Hematopoietic multipotent progenitor cell treated with erythropoietin and hydrocortisone succinate and interleukin-3 and kit ligand, for 8 days (in vitro differentiated cells): ENCODE data around the gene TAF1C.
A peak's percentile ranks its signal among the peaks of the same experiment; 100 is the strongest.
"Not testable (repeated sequence)": the region's sequence is repeated elsewhere in the genome, so short reads cannot be mapped to it uniquely, and the experiment has no call there.

Source experiments
- DNase-seq: peaks from one replicate; pipeline ENCODE4 v3.0.0-alpha.2; 2015

The TAF1C gene, protein sequence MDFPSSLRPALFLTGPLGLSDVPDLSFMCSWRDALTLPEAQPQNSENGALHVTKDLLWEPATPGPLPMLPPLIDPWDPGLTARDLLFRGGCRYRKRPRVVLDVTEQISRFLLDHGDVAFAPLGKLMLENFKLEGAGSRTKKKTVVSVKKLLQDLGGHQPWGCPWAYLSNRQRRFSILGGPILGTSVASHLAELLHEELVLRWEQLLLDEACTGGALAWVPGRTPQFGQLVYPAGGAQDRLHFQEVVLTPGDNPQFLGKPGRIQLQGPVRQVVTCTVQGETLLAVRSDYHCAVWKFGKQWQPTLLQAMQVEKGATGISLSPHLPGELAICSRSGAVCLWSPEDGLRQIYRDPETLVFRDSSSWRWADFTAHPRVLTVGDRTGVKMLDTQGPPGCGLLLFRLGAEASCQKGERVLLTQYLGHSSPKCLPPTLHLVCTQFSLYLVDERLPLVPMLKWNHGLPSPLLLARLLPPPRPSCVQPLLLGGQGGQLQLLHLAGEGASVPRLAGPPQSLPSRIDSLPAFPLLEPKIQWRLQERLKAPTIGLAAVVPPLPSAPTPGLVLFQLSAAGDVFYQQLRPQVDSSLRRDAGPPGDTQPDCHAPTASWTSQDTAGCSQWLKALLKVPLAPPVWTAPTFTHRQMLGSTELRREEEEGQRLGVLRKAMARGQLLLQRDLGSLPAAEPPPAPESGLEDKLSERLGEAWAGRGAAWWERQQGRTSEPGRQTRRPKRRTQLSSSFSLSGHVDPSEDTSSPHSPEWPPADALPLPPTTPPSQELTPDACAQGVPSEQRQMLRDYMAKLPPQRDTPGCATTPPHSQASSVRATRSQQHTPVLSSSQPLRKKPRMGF

DNA sequence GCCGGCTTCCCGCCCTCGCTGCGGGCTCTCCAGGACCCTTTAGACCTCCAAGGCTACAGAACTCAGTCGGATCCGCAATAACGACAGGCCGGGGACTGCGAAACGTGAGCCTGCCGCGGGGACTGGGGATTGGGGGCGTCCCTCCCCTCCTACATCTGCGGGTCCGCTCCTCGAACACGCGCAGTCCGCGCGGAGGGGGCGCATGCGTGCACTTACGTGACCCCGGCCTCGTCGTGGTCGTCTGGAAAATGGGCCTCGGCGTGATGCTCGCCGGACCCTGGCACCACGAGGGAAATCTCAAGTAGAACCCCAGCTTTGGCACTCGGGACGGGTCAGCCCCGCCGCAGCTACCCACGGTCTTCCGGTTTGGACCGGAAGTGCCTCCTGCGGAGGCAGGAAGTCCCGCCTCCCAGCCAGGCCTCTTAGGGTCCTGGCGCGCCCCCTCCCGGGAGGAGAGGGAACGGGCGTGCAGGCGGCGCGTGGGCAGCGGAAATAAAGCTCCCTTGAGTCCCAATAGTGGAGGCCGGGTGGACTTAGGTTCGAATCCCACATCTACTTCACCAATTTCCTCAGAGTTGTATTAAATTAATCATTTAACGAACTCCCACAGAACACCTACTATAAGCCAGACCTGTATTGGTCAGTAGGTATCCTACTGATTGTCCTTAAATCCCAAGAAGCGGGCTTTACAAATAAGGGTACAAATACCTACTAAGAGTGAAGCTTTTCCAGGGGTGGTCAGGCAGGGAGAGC is at the start of gene TAF1C:
Gene TAF1C, minus strand, starts transcription at position 373 of the 753 bp plus-strand sequence. CDS start 2,069 bp downstream, outside the sequence.
- DNase-seq = peak; percentile 94

- DNase-seq = no peak
These were observed 47.7 kb upstream of the TAF1C start for GRCh38 chr16:84234321-84235241.

DNA sequence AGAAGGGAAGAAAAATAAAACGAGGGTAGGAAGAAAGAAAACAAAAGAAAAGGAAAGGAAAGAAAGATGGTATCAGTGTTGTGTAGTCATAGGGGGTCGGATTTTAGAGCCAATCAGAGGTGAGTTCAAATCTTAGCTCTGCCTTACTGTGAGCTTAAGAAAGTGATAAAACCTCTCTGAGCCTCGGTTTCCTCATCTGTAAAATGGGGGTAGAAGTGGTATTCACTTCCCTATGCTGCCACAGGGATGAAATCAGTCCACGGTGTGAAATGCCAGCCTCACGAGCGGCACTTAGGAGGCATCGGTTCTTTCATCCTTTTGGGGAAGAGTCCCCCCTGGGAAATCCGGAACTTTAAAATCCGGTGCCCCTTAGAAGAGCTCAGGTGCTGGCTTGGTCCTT is 46.9 kb upstream of the TAF1C start:
- DNase-seq = no peak

DNA sequence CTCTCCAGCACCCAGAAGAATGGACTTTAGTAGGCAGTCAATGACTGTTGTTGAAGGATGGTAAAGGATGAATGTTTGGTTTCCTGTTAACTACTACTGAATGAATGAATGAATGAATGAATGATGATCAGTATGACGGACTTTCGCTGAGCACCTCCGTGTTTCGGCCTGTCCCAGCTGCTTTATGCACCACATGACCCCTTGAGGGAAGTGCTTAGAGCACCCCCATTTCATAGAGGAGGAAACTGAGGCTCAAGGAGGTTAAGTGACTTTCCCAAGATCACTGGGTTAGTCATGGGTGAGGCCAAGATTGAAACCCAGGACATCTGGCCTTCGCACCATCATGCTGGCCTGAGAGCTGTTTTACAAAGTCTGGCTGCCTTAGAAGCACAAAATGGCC is 46.1 kb upstream of the TAF1C start:
- DNase-seq = no peak

GRCh38 chr16:84232060-84232459 is 45.2 kb upstream of the TAF1C start:
- no peak for DNase-seq

DNA sequence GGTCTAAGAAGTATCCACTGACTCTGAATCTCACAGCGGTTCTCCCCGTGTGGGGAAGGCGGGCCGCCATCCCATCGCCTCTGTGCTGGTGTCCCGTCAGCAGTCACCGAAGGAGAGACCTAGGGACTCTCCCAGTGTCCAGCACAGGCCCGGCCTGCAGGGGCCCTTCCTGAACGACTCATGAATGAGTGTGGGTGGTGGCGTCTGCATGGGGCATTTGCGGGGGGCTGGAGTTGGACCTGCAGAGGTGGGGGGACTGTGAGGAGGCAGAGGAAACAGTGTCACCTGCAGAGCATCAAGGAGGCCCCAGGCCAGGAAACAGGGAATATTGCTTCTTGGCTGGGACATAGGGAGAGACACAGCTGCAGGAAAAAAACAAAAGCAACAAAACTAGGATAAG is 42.6 kb upstream of the TAF1C start:
- DNase-seq = no peak

DNA sequence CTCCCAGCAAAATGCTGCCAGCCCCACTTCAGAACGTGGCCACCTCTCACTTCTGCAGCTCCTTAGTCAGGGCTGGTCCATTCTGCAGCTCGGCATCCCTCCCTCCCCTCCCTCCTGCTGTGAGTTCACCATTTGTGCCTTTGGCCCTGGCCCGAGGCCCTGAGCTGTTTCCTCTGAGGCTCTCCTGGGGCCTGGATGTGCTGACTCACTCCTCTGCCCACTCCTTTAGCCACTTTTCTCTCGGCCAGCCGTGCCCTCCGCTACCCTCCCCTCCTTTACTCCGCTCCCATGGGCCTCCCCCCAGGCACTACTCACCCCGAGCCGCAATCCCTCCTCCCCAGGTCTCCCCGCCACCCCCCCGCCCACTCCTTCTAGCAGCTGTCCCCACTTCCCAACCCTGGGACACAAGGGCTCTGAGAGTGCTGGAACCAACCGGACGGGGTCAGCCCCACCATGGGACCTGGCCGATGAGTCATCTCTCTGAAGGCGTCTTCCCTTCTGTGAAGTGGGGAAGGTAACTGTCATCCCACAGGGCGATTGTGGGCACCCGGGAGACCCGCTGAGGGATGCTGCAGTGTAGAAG is 41.5 kb upstream of the TAF1C start:
- DNase-seq = no peak

- no peak for DNase-seq
These were observed 40.7 kb upstream of the TAF1C start for GRCh38 chr16:84227548-84227947.

- no peak for DNase-seq
These were observed 39.2 kb upstream of the TAF1C start for GRCh38 chr16:84226026-84226425.

DNA sequence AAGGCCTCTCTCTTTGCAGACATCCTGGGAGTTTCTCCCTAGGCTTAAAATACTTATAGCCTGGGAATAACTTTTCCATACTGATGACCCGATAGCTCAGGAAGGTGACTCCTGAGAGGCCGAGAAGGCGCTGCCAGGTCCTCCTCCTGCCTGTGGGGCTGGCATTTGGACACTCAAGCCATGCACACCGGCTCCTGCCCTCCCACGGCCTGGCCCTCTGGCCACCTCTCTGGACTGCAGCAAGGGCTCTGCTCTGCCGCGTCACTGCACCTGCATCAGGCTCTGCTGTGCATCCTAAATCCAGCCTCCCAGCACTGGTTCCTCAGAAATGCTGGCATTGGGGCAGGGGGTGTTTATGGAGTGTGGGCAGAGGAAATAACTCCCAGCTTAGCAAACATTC is 38.7 kb upstream of the TAF1C start:
- no peak for DNase-seq

- no peak for DNase-seq
These were observed 38.3 kb upstream of the TAF1C start for GRCh38 chr16:84225126-84225525.

DNA sequence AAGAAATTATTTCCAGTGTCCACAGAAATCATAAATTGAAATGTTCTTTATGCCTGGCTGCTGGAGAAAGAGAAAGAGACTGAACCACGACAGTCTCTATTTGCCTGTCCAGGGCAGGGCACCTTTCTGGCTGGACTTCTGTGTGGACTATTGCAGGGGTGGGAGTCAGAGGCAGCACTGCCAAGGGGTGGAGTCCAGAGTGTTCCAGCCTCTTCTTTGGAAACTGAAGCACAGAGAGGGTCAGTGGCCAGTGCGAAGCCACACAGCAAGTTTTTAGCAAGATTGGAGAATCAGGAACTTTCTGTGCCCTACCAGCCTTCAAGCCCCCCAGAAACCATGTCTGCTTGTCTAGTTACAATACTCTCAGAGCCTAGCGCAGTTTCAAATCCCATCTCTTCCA is 37.7 kb upstream of the TAF1C start:
- no peak for DNase-seq

GRCh38 chr16:84223456-84223855 is 36.6 kb upstream of the TAF1C start:
- DNase-seq = no peak

DNA sequence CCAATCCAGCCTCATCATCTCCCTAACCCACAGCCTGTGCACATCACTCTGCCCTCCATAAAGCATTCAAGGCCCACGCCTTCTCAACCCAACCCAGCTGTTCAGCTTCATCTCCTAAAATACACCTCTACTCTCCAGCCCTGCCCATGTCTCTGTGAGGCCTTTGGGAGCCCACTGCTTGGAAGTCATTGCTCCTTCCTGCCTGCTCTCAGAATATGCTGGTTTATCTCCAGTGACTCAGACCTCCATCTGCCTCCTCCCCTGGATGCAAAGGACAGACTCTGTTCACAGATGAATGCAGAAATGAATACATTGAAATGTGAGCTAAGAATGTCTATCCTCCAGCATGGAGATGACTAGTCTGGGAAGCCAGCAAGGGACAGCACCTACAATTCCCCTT is 34.0 kb upstream of the TAF1C start:
- DNase-seq = no peak

DNA sequence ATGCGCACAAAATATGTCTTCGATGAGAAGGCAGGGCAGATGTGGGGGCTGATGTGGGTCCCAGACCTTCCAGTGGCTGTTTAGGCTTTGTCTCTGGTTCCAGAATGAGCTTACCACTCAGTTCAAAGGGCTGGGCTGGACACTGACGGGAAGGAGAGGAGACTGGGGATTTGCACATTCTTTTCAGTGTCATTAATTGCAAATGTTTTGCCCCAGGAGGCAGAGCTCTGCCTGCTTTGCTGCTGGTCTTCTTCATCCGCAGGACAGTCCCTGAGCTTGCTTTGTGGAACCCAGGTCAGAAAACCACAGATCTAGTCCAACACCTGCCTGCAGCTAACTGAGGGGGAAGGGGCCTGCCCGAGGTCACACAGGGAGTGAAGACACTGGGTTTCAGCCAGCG is 32.1 kb upstream of the TAF1C start:
- no peak for DNase-seq

- DNase-seq = no peak
These were observed 31.4 kb upstream of the TAF1C start for GRCh38 chr16:84218176-84218823.

DNA sequence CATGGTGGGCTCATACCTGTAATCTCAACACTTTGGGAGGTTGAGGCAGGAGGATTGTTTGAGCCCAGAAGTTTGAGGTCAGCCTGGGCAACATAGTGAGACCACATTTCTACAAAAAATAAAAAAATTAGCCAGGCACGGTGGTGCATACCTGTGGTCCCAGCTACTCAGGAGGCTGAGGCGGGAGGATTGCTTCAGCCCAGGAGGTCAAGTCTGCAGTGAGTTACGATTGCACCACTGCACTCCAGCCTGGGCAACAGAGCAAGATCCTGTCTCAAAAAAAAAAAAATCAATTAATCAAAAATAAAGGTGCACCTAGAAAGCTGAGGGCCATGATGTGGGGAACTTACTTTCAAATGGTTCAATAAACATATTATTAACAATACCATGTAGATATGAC is 29.3 kb upstream of the TAF1C start:
- not testable (repeated sequence) for DNase-seq

- no peak for DNase-seq
These were observed 28.7 kb upstream of the TAF1C start for GRCh38 chr16:84215531-84215930.

DNA sequence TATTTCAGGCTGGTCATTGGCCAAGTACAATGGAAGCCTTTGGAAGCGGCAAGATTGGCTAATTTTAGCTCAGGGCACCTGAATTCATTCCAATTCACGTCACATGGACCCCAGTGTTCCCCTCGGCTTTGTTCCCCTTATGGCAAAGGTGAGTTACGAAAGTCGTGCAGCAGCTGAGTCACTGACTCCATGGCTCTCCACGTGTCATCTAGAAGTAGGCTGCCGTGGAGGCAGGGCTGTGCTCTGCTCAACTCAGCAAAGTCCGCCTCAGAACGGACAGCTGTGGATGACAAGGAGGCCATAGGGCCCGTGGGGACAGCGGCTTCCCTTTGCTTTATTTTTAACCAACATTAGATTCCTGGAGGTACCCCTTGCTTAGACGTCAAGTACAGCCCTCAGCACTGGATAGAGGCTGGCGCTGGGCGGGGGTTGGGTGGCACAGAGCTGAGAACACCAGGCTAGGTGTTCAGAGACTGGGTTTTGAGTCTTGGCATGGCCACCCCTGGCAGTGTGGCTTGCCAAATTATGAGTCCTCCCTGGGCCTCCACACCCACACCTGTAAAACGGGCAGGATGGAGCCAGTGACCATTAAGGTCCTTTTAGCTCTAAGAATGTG is 27.7 kb upstream of the TAF1C start:
- DNase-seq = no peak

DNA sequence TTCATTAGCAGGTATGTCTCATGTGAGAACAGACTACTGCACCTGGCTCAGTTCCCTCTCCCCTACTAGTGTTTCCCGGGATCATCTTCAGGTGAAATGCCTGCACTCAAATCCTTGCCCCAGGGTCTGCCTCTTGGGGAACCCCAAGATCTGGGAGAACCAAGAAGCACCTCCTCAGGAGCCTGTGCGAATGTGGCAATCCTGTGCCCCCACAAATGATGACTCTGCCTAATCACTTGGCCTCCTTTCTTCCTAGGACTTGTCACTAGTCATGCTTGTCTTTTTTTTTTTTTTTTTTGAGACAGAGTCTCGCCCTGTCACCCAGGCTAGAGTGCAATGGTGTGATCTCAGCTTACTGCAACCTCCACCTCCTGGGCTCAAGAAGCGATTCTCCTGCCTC is 25.8 kb upstream of the TAF1C start:
- DNase-seq = no peak

DNA sequence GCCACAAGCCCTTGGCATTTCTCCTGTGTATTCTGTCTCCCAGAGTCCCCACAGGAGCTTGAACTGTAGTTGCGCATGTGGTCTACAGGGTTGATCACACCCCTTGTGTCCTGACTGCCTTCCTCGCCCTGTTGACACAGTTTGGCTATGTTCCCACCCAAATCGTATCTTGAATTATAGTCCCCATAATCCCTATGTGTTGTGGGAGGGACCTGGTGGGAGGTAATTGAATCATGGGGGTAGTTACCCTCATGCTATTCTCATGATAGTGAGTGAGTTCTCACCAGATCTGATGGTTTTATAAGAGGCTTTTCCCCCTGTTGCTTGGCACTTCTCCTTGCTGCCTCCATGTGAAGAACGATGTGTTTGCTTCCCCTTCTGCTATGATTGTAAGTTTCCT is 25.3 kb upstream of the TAF1C start:
- DNase-seq = no peak
